ENCODE data around the gene PPP1R2. TPM values are rescaled to one million over a fixed set of nuclear protein-coding genes. Genes with fewer than 3 reads are reported as not detected.
"Not testable (repeated sequence)": the region's sequence is repeated elsewhere in the genome, so short reads cannot be mapped to it uniquely, and the experiment has no call there.

Gene PPP1R2
- total and polyA plus RNA-seq, 9 of the 15 experiments (the other 6 are each of a cell fraction or from before 2014, with no cell fraction given), result 9.4 to 115 (median 40.3) TPM

- no peak for TF ChIP-seq AFF1 (IDR thresholded peaks at IDR 0.05; ENCODE audit: low read depth in 1 of 2, partially characterized antibody in 2 of 2)
Measured at GRCh38 chr3:195591220-195591619, 48.1 kb upstream of the PPP1R2 start (continued).

- H3K36me3 ChIP-seq (ENCODE audit: control insufficient read depth, insufficient read depth, low read length); ATAC-seq; H3K4me3 ChIP-seq; H3K9ac ChIP-seq (ENCODE audit: insufficient read depth in 1 of 2, low read depth in 2 of 2, low read length in 2 of 2); H3K79me2 ChIP-seq (ENCODE audit: control insufficient read depth, insufficient read depth, low read length); BruUV-seq (replicated peaks); H3K27ac ChIP-seq (ENCODE audit: extremely low read depth, low read depth, low read length); in situ Hi-C loops (cut with MboI); H4K20me1 ChIP-seq (replicated peaks; ENCODE audit: control insufficient read depth, insufficient read depth, low read length); intact Hi-C loops (cut with micrococcal nuclease); H3K9me3 ChIP-seq (replicated peaks; ENCODE audit: control insufficient read depth, insufficient read depth, low read depth, low read length); H3K4me2 ChIP-seq (ENCODE audit: insufficient read depth, low read length); FAIRE-seq; POLR2A ChIA-PET; H3K4me1 ChIP-seq (replicated peaks in 1 of 2; ENCODE audit: control insufficient read depth in 2 of 2, insufficient read depth in 2 of 2, low read length in 2 of 2); DNase-seq (ENCODE audit: extremely low read depth in 1 of 4, low spot score in 3 of 4); CTCF ChIA-PET (ENCODE audit: low intra/inter-chr PET ratio); H2AFZ ChIP-seq (ENCODE audit: low read depth, low read length); H3K9me1 ChIP-seq (ENCODE audit: control insufficient read depth, insufficient read depth, low read length): not testable (repeated sequence)
- peaks cover 15 to 28% of the 10 kb centered on the region in 2 experiments; a peak in 3 of 5 replicates for H3K27me3 ChIP-seq (ENCODE audit: control insufficient read depth in 2 of 2, insufficient read depth in 2 of 2, low read length in 2 of 2)
- 10% methylated on average over 2 of the region's 2 CpGs for WGBS (ENCODE audit: insufficient coverage, low coverage, missing lambda C conversion rate)
Measured at GRCh38 chr3:195590381-195590780, 47.3 kb upstream of the PPP1R2 start.

GRCh38 chr3:195589796-195590195, 46.7 kb upstream of the PPP1R2 start:
- in situ Hi-C loops (cut with MboI); H3K4me2 ChIP-seq (ENCODE audit: insufficient read depth, low read length); ATAC-seq; DNase-seq (ENCODE audit: extremely low read depth in 1 of 4, low spot score in 3 of 4); H3K9ac ChIP-seq (ENCODE audit: insufficient read depth in 1 of 2, low read depth in 2 of 2, low read length in 2 of 2); H3K9me1 ChIP-seq (ENCODE audit: control insufficient read depth, insufficient read depth, low read length); H3K4me3 ChIP-seq; H3K36me3 ChIP-seq (ENCODE audit: control insufficient read depth, insufficient read depth, low read length); FAIRE-seq; BruUV-seq (replicated peaks); H3K4me1 ChIP-seq (replicated peaks in 1 of 2; ENCODE audit: control insufficient read depth in 2 of 2, insufficient read depth in 2 of 2, low read length in 2 of 2); H3K27ac ChIP-seq (ENCODE audit: extremely low read depth, low read depth, low read length); intact Hi-C loops (cut with micrococcal nuclease); CTCF ChIA-PET (ENCODE audit: low intra/inter-chr PET ratio); H3K9me3 ChIP-seq (replicated peaks; ENCODE audit: control insufficient read depth, insufficient read depth, low read depth, low read length); POLR2A ChIA-PET; H2AFZ ChIP-seq (ENCODE audit: low read depth, low read length); H3K79me2 ChIP-seq (ENCODE audit: control insufficient read depth, insufficient read depth, low read length); H4K20me1 ChIP-seq (replicated peaks; ENCODE audit: control insufficient read depth, insufficient read depth, low read length): not testable (repeated sequence)
- peaks cover 15 to 24% of the 10 kb centered on the region in 2 experiments; a peak in 3 of 5 replicates for H3K27me3 ChIP-seq (ENCODE audit: control insufficient read depth in 2 of 2, insufficient read depth in 2 of 2, low read length in 2 of 2)
- WGBS (ENCODE audit: insufficient coverage, low coverage, missing lambda C conversion rate), result 1% methylated on average over 6 of the region's 6 CpGs

Data from K562 (cell line).